ENCODE results near the gene SMIM24. TPM values are rescaled to one million over a fixed set of nuclear protein-coding genes. Genes with fewer than 3 reads are reported as not detected.

The SMIM24 gene
- total RNA-seq, 1 donor from 2014 or later: not detected

- no peak for DNase-seq (ENCODE audit: low spot score)
- H3K9me3 Mint-ChIP-seq (ENCODE audit: unreplicated experiment): no peaks in the 10 kb centered on the region
- TF ChIP-seq, protein P1, sequence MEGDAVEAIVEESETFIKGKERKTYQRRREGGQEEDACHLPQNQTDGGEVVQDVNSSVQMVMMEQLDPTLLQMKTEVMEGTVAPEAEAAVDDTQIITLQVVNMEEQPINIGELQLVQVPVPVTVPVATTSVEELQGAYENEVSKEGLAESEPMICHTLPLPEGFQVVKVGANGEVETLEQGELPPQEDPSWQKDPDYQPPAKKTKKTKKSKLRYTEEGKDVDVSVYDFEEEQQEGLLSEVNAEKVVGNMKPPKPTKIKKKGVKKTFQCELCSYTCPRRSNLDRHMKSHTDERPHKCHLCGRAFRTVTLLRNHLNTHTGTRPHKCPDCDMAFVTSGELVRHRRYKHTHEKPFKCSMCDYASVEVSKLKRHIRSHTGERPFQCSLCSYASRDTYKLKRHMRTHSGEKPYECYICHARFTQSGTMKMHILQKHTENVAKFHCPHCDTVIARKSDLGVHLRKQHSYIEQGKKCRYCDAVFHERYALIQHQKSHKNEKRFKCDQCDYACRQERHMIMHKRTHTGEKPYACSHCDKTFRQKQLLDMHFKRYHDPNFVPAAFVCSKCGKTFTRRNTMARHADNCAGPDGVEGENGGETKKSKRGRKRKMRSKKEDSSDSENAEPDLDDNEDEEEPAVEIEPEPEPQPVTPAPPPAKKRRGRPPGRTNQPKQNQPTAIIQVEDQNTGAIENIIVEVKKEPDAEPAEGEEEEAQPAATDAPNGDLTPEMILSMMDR (IDR thresholded peaks at IDR 0.05; ENCODE audit: unreplicated experiment): no peak
- peaks cover 10% of the 10 kb centered on the region for H3K36me3 Mint-ChIP-seq (ENCODE audit: low read depth, unreplicated experiment)
- peaks cover 7% of the 10 kb centered on the region for H3K27me3 Mint-ChIP-seq (ENCODE audit: unreplicated experiment)
- no peak overlapping the region for H3K27ac Mint-ChIP-seq (ENCODE audit: unreplicated experiment)
- no peaks in the 10 kb centered on the region for H3K4me1 Mint-ChIP-seq (ENCODE audit: unreplicated experiment)
- no peak overlapping the region for H3K4me3 Mint-ChIP-seq (ENCODE audit: unreplicated experiment)
Observed at GRCh38 chr19:3514930-3515329, 34.6 kb upstream of the SMIM24 start.

DNA sequence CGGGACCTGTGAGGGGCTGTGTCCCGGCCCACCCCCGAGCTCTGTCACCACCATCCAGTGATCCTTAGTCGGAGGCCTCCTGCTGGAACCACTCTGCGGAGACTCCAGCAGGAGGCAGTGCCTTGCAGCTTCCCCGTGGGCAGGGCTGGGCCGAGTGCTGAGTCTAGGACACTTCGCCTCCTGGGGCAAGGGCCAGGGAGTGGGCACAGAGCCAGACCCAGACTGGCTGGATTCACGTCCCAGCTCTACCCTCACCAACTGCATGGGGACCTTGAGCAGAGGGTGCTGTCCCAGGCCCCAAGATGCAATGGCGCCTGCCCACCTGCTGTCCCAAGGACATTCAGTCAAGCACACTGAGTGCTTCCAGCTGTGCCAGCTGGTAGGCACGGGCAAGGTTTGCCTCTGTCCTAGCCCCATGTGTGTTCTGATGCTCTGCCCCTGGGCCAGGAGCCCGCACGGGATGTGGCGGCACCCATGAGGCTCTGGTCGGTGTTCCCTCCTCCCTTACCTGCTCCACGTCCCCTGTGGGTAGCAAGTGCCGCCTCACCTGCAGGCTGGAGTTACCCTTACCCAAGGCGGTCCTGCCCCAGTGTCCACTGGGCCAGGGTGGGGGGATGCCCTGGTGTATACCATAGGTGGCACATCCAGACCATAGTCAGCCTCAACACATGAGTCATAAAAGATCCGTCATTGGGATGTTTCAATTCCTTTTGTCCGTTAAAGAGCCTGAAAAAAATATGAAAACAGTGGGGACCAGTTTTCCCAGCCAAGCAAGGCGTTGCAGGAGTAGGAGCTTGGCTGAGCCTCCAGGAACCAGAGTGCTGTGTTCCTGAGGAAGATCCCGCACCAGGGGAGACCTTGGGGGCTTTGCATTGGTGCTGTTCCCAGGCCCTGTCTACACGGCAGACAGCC, 33.2 kb upstream of the SMIM24 start:
- H3K27me3 Mint-ChIP-seq (ENCODE audit: unreplicated experiment): peaks cover 9% of the 10 kb centered on the region
- no peaks in the 10 kb centered on the region for H3K9me3 Mint-ChIP-seq (ENCODE audit: unreplicated experiment)
- DNase-seq (ENCODE audit: low spot score): no peak
- H3K4me1 Mint-ChIP-seq (ENCODE audit: unreplicated experiment): no peaks in the 10 kb centered on the region
- TF ChIP-seq, protein P1 (IDR thresholded peaks at IDR 0.05; ENCODE audit: unreplicated experiment): no peak
- H3K36me3 Mint-ChIP-seq (ENCODE audit: low read depth, unreplicated experiment): peaks cover 20% of the 10 kb centered on the region
- H3K4me3 Mint-ChIP-seq (ENCODE audit: unreplicated experiment): no peak overlapping the region
- no peak overlapping the region for H3K27ac Mint-ChIP-seq (ENCODE audit: unreplicated experiment)

DNA sequence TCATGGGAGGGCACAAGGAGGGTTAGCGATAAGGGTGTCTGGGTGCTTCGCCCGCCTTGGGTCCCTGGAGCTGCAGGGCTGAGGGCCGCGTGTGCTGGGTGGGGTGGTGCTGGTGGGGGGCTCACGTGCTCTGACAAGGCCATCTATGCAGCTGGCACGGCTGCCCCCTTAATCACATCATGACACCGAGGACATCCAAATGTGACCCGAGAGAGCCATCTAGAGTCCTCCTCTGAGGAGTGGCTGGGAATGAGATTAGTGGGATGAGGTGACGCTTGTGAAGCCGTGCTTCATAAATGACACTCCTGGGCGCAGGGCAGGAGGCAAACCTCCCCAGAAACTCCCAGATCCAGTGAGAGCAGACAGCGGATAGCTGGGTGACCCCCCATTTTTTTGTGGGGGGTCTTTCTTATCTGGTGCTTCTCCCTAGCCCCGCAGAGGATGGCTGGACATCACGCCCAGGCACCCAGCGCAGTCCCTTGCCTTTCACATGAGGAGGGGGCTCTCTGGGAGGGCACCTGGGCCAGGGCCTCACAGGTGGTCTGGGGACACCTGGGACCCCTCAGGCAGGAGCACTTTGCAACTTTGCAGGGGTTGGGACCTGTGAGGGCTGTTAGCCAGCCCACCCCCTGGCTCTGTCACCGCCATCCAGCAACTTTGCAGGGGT, 32.4 kb upstream of the SMIM24 start:
- H3K27ac Mint-ChIP-seq (ENCODE audit: unreplicated experiment): peak overlapping the region; percentile 30
- H3K27me3 Mint-ChIP-seq (ENCODE audit: unreplicated experiment): peaks cover 5% of the 10 kb centered on the region
- no peak overlapping the region for H3K4me3 Mint-ChIP-seq (ENCODE audit: unreplicated experiment)
- H3K36me3 Mint-ChIP-seq (ENCODE audit: low read depth, unreplicated experiment): peaks cover 20% of the 10 kb centered on the region
- no peaks in the 10 kb centered on the region for H3K9me3 Mint-ChIP-seq (ENCODE audit: unreplicated experiment)
- TF ChIP-seq, protein P1 (IDR thresholded peaks at IDR 0.05; ENCODE audit: unreplicated experiment): no peak
- DNase-seq (ENCODE audit: low spot score): no peak
- H3K4me1 Mint-ChIP-seq (ENCODE audit: unreplicated experiment): no peaks in the 10 kb centered on the region

- no peak for DNase-seq (ENCODE audit: low spot score)
- Mint-ChIP-seq H3K27ac (ENCODE audit: unreplicated experiment) (no peak overlapping the region), H3K4me3 (ENCODE audit: unreplicated experiment) (no peak overlapping the region), H3K36me3 (ENCODE audit: low read depth, unreplicated experiment) (peaks cover 20% of the 10 kb centered on the region), H3K4me1 (ENCODE audit: unreplicated experiment) (peaks cover 6% of the 10 kb centered on the region), H3K27me3 (ENCODE audit: unreplicated experiment) (peaks cover 9% of the 10 kb centered on the region), H3K9me3 (ENCODE audit: unreplicated experiment) (no peaks in the 10 kb centered on the region)
- TF ChIP-seq, protein P1 (IDR thresholded peaks at IDR 0.05; ENCODE audit: unreplicated experiment): no peak
Observed at GRCh38 chr19:3511506-3512251, 31.4 kb upstream of the SMIM24 start.

All from endothelial cell (in vitro differentiated cells).